HG02571 (cell line): ENCODE results near the gene AANAT.

Experiments
- ATAC-seq: cut with Tn5 transposase; IDR thresholded peaks from one replicate; pipeline ENCODE4 v1.9.1; 2021; ENCODE audit warnings: mild to moderate bottlenecking, moderate library complexity; ENCODE audit not compliant: unreplicated experiment

The AANAT gene

GRCh38 chr17:76467809-76468633 lies 618 bp downstream of the AANAT start:
- no peak for ATAC-seq

- ATAC-seq, result no peak
Observed at GRCh38 chr17:76468634-76469010, 1.2 kb downstream of the AANAT start.

- no peak for ATAC-seq
Observed at GRCh38 chr17:76469076-76469990, 1.9 kb downstream of the AANAT start.

GRCh38 chr17:76469991-76470739 lies 2.8 kb downstream of the AANAT start:
- no peak for ATAC-seq

- ATAC-seq, result no peak
Observed at GRCh38 chr17:76471498-76472257, 4.3 kb downstream of the AANAT start.

GRCh38 chr17:76472258-76472645 lies 4.8 kb downstream of the AANAT start:
- no peak for ATAC-seq

GRCh38 chr17:76472726-76473125 lies 5.3 kb downstream of the AANAT start:
- no peak for ATAC-seq

- no peak for ATAC-seq
Observed at GRCh38 chr17:76473541-76473985, 6.2 kb downstream of the AANAT start.

GRCh38 chr17:76474238-76474637 lies 6.8 kb downstream of the AANAT start:
- ATAC-seq, result no peak

GRCh38 chr17:76474894-76475293 lies 7.5 kb downstream of the AANAT start:
- ATAC-seq, result no peak

GRCh38 chr17:76475302-76475701 lies 7.9 kb downstream of the AANAT start:
- no peak for ATAC-seq

GRCh38 chr17:76476736-76477135 lies 9.3 kb downstream of the AANAT start:
- no peak for ATAC-seq

GRCh38 chr17:76477576-76477975 lies 10.2 kb downstream of the AANAT start:
- no peak for ATAC-seq

GRCh38 chr17:76478097-76478496 lies 10.7 kb downstream of the AANAT start:
- no peak for ATAC-seq

- ATAC-seq, result no peak
Observed at GRCh38 chr17:76478730-76479514, 11.5 kb downstream of the AANAT start.

GRCh38 chr17:76479515-76480060 lies 12.2 kb downstream of the AANAT start:
- ATAC-seq, result no peak

GRCh38 chr17:76480632-76481031 lies 13.2 kb downstream of the AANAT start:
- no peak for ATAC-seq

GRCh38 chr17:76481071-76481655 lies 13.8 kb downstream of the AANAT start:
- peak; percentile 49 for ATAC-seq

GRCh38 chr17:76484228-76484725 lies 16.9 kb downstream of the AANAT start:
- no peak for ATAC-seq
